SU-DHL-6 (cell line): ENCODE data around the gene BLOC1S2.

Experiments
- H2AFZ ChIP-seq: fragments of 200-600 bp; sonication (generic); 2 replicates; pipeline ENCODE4 v1.6.1; 2014; ENCODE audit warnings: low read depth, mild to moderate bottlenecking, moderate library complexity, mixed read lengths, antibody characterized with exemption, low read length; ENCODE audit not compliant: severe bottlenecking
- H3F3A ChIP-seq: fragments of 200-600 bp; shearing (Covaris generic); 2 replicates; pipeline ENCODE4 v1.6.0; 2016; ENCODE audit warnings: antibody characterized with exemption, mild to moderate bottlenecking; ENCODE audit not compliant: insufficient read depth
- H3K27ac ChIP-seq: fragments of 200-600 bp; sonication (generic); 2 replicates; pipeline ENCODE4 v1.5.1; 2016; ENCODE audit warnings: low read depth, mild to moderate bottlenecking, low read length, moderate library complexity, mixed read lengths
- H3K27me3 ChIP-seq: fragments of 200-600 bp; sonication (generic), shearing (Covaris generic); 2 replicates; pipeline ENCODE4 v1.6.0; 2014; ENCODE audit warnings: mild to moderate bottlenecking, low read length
- H3K36me3 ChIP-seq: fragments of 200-600 bp; sonication (generic); 2 replicates; pipeline ENCODE4 v1.6.1; 2014; ENCODE audit warnings: mild to moderate bottlenecking, low read length, mixed read lengths
- H3K4me2 ChIP-seq: fragments of 300-600, 200-600 bp; shearing (Covaris generic), sonication (generic); 2 replicates; pipeline ENCODE4 v1.6.0; 2014; ENCODE audit warnings: low read length, low read depth, mild to moderate bottlenecking; ENCODE audit not compliant: poor library complexity, severe bottlenecking
- H3K4me3 ChIP-seq: fragments of 200-600 bp; sonication (generic); 2 replicates; pipeline ENCODE4 v1.5.1; 2014; ENCODE audit warnings: antibody characterized with exemption, low read length, mild to moderate bottlenecking, mixed read lengths; ENCODE audit not compliant: insufficient read depth, poor library complexity, severe bottlenecking
- H3K79me2 ChIP-seq: fragments of 200-600 bp; sonication (generic); 2 replicates; pipeline ENCODE4 v1.6.1; 2014; ENCODE audit warnings: mild to moderate bottlenecking, low read length, moderate library complexity; ENCODE audit not compliant: insufficient read depth
- H3K9ac ChIP-seq: fragments of 200-600 bp; sonication (generic); 2 replicates; pipeline ENCODE4 v1.7.0; 2014; ENCODE audit warnings: mild to moderate bottlenecking, low read length
- H3K9me2 ChIP-seq: fragments of 200-600 bp; sonication (generic); replicated peaks from 2 replicates; pipeline ENCODE4 v1.6.1; 2014; ENCODE audit warnings: low read length; ENCODE audit not compliant: insufficient read depth
- H3K9me3 ChIP-seq: fragments of 200-600 bp; sonication (generic); 2 replicates; pipeline ENCODE4 v1.6.1; 2014; ENCODE audit warnings: low read length, mixed read lengths; ENCODE audit not compliant: insufficient read depth
- H4K20me1 ChIP-seq: fragments of 200-600 bp; sonication (generic); 2 replicates; pipeline ENCODE4 v1.6.1; 2014; ENCODE audit warnings: low read depth, mild to moderate bottlenecking, antibody characterized with exemption, low read length, moderate library complexity, mixed read lengths
- CTCF ChIP-seq: fragments of 200-600 bp; sonication (generic); IDR thresholded peaks from one replicate; pipeline ENCODE4 v1.5.1; 2017; ENCODE audit warnings: antibody characterized with exemption, mild to moderate bottlenecking, low read length, moderate library complexity; ENCODE audit not compliant: insufficient read depth, poor library complexity, severe bottlenecking
- EZH2phosphoT487 ChIP-seq: fragments of 200-600 bp; sonication (generic), shearing (Covaris generic); conservative IDR thresholded peaks from 2 replicates; pipeline ENCODE4 v1.6.1; 2018; ENCODE audit warnings: mild to moderate bottlenecking, antibody characterized with exemption, low read length, moderate library complexity, mixed read lengths

The BLOC1S2 gene

GRCh38 chr10:100253041-100253440, 33.4 kb downstream of the BLOC1S2 start:
- Histone ChIP-seq H3K27ac (no peak overlapping the region), H3F3A (no peaks in the 10 kb centered on the region), H4K20me1 (no peaks in the 10 kb centered on the region), H3K9ac (no peak overlapping the region), H2AFZ (no peak overlapping the region), H3K4me2 (no peak overlapping the region), H3K9me3 (no peaks in the 10 kb centered on the region), H3K79me2 (no peaks in the 10 kb centered on the region), H3K36me3 (peaks cover 34% of the 10 kb centered on the region; the same call in 1 of the 2 replicates), H3K9me2 (no peaks in the 10 kb centered on the region), H3K4me3 (no peak overlapping the region), H3K27me3 (no peaks in the 10 kb centered on the region)
- no peak for TF ChIP-seq EZH2phosphoT487
- TF ChIP-seq CTCF = no peak

GRCh38 chr10:100248820-100249219, 37.7 kb downstream of the BLOC1S2 start:
- TF ChIP-seq CTCF (no peak), EZH2phosphoT487 (no peak)
- H3K27ac ChIP-seq = no peak overlapping the region
- no peaks in the 10 kb centered on the region for H3K79me2 ChIP-seq
- H3K9me3 ChIP-seq = no peaks in the 10 kb centered on the region
- no peaks in the 10 kb centered on the region for H3K9me2 ChIP-seq
- H3K9ac ChIP-seq = no peak overlapping the region
- H3K27me3 ChIP-seq = no peaks in the 10 kb centered on the region
- no peak overlapping the region for H3K4me2 ChIP-seq
- no peaks in the 10 kb centered on the region for H3F3A ChIP-seq
- no peak overlapping the region for H2AFZ ChIP-seq
- H3K4me3 ChIP-seq = no peak overlapping the region
- H4K20me1 ChIP-seq = no peaks in the 10 kb centered on the region
- peaks cover 28% of the 10 kb centered on the region; the same call in 1 of the 2 replicates for H3K36me3 ChIP-seq

- no peak overlapping the region for H2AFZ ChIP-seq
- H4K20me1 ChIP-seq = no peaks in the 10 kb centered on the region
- peaks cover 21% of the 10 kb centered on the region for H3K36me3 ChIP-seq
- H3K27me3 ChIP-seq = no peaks in the 10 kb centered on the region
- H3F3A ChIP-seq = no peaks in the 10 kb centered on the region
- no peaks in the 10 kb centered on the region for H3K9me2 ChIP-seq
- no peak overlapping the region for H3K4me3 ChIP-seq
- H3K27ac ChIP-seq = no peak overlapping the region
- TF ChIP-seq EZH2phosphoT487 (no peak), CTCF (no peak)
- H3K4me2 ChIP-seq = no peak overlapping the region
- H3K9me3 ChIP-seq = no peaks in the 10 kb centered on the region
- no peaks in the 10 kb centered on the region for H3K79me2 ChIP-seq
- H3K9ac ChIP-seq = no peak overlapping the region
These were observed 40.8 kb downstream of the BLOC1S2 start for GRCh38 chr10:100245484-100246220.
